GM10248 (cell line): ENCODE measurements around the gene HS2ST1.

Experiments used
- CTCF ChIA-PET: fragments of 300-600 bp; sonication (Branson Sonifier 250); formaldehyde crosslinking; extraction: SDS; loops from one replicate; lab custom pipeline; 2021; ENCODE audit warnings: antibody characterized with exemption; lab: Yijun Ruan, JAX
- POLR2A ChIA-PET: fragments of 350-650 bp; sonication (Branson Sonifier 250); formaldehyde crosslinking; extraction: SDS; loops from one replicate; lab custom pipeline; 2020; ENCODE audit warnings: antibody characterized with exemption; lab: Yijun Ruan, JAX
- DNase-seq: peaks from one replicate; pipeline ENCODE4 v3.0.0; 2012; ENCODE audit errors: extremely low spot score
- TF ChIP-seq, protein P1 (sequence below): IDR thresholded peaks from 2 replicates; pipeline ENCODE4 v1.5.1; 2012; ENCODE audit warnings: mild to moderate bottlenecking, low read depth; ENCODE audit errors: extremely low read depth, missing control alignments, control extremely low read depth

HS2ST1 gene

DNA sequence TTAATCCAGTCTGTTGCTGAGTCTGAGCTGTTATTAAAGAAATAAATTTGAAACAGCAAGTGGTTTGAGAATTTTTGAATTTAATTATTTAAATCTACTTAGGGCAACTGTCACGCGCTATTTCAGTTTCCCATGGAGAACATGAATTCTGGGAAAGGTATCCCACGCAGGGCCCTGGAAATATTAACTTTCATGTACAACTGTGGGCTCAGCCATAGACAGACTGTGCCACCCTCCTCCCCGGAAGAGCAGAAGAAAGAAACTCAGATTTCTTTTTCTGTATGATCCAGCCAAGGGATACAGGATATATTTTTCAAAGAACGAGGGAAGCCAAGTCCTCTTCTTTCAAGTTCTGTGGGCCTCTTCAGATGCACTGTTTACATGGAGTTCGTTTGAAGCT, 241.7 kb downstream of the HS2ST1 start:
- DNase-seq: no peak
- ChIA-PET POLR2A (no interaction called here), CTCF (no interaction called here)
- TF ChIP-seq, protein P1, sequence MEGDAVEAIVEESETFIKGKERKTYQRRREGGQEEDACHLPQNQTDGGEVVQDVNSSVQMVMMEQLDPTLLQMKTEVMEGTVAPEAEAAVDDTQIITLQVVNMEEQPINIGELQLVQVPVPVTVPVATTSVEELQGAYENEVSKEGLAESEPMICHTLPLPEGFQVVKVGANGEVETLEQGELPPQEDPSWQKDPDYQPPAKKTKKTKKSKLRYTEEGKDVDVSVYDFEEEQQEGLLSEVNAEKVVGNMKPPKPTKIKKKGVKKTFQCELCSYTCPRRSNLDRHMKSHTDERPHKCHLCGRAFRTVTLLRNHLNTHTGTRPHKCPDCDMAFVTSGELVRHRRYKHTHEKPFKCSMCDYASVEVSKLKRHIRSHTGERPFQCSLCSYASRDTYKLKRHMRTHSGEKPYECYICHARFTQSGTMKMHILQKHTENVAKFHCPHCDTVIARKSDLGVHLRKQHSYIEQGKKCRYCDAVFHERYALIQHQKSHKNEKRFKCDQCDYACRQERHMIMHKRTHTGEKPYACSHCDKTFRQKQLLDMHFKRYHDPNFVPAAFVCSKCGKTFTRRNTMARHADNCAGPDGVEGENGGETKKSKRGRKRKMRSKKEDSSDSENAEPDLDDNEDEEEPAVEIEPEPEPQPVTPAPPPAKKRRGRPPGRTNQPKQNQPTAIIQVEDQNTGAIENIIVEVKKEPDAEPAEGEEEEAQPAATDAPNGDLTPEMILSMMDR: no peak

DNA sequence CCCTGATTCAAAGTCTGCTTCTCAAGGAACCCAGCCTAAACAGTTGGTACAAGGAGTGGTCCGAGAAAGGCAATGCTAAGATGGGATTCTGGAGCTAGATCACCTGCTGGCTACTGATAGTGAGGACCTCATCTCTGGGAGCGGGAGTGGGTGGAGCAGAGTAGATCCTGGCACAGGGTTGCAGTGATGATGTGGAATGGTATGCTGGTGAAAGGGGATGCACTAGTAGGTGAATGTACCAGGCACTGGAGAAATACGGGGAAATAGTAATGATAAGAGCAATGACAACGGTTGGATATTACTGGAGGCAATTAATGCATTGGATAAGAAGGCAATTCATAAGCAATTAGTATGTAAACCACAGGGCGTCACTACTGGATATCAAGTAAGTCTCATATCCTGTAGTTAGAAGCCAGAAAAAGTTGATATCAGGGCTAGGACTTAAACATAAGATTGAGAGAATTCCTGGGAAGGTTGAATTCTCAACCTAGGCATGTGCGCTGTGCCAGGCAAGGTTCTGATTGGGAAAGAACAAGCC, 245.0 kb downstream of the HS2ST1 start:
- TF ChIP-seq, protein P1: no peak
- DNase-seq: no peak
- POLR2A ChIA-PET: no interaction called here
- CTCF ChIA-PET: interaction anchor here (0.7 to 2.1 kb wide), 3 partner anchors 9 to 1435 kb away, joined by 3 to 5 read pairs (median 4); no protein-coding TSS in a partner anchor
